M059J (cell line): ENCODE measurements around the gene ATP7B. TPM values are rescaled to one million over a fixed set of nuclear protein-coding genes. Genes with fewer than 3 reads are reported as not detected.
"Not testable (repeated sequence)": the region's sequence is repeated elsewhere in the genome, so short reads cannot be mapped to it uniquely, and the experiment has no call there.

Source experiments
- DNase-seq: peaks from one replicate; pipeline ENCODE4 v3.0.0-alpha.2; 2012; ENCODE audit warnings: low read depth
- total RNA-seq: library from RNA; depleted of rRNA; stranded (reverse); fragments of >200 nt; shearing (Covaris generic); gene quantifications from 2 replicates; pipeline ENCODE4 v1.2.3, GENCODE V29; 2014

Gene ATP7B
- total RNA-seq, 1 experiment from 2014 or later: 0.94 TPM

GRCh38 chr13:51922771-51923480 is 88.3 kb downstream of the ATP7B start:
- no peak for DNase-seq

- peak; percentile 2 for DNase-seq
Measured at GRCh38 chr13:51921790-51922740, 89.2 kb downstream of the ATP7B start.

GRCh38 chr13:51920786-51921185 is 90.5 kb downstream of the ATP7B start:
- DNase-seq: no peak

- DNase-seq: no peak
Measured at GRCh38 chr13:51920267-51920666, 91.0 kb downstream of the ATP7B start.

- no peak for DNase-seq
Measured at GRCh38 chr13:51919531-51919930, 91.7 kb downstream of the ATP7B start.

- no peak for DNase-seq
Measured at GRCh38 chr13:51916962-51917361, 94.3 kb downstream of the ATP7B start.

GRCh38 chr13:51916051-51916818 is 95.0 kb downstream of the ATP7B start:
- no peak for DNase-seq

GRCh38 chr13:51914137-51914493 is 97.1 kb downstream of the ATP7B start:
- no peak for DNase-seq

- DNase-seq: no peak
Measured at GRCh38 chr13:51913421-51914136, 97.7 kb downstream of the ATP7B start.

GRCh38 chr13:51912511-51913225 is 98.6 kb downstream of the ATP7B start:
- DNase-seq: no peak

GRCh38 chr13:51912091-51912490 is 99.2 kb downstream of the ATP7B start:
- peak; percentile 8 for DNase-seq

- no peak for DNase-seq
Measured at GRCh38 chr13:51910508-51910907, 100.7 kb downstream of the ATP7B start.

GRCh38 chr13:51909265-51909664 is 102.0 kb downstream of the ATP7B start:
- not testable (repeated sequence) for DNase-seq

- no peak for DNase-seq
Measured at GRCh38 chr13:51907040-51907732, 104.1 kb downstream of the ATP7B start.

- DNase-seq: peak; percentile 8
Measured at GRCh38 chr13:51906581-51906980, 104.7 kb downstream of the ATP7B start.

- no peak for DNase-seq
Measured at GRCh38 chr13:51905787-51906186, 105.5 kb downstream of the ATP7B start.

- no peak for DNase-seq
Measured at GRCh38 chr13:51902776-51903175, 108.5 kb downstream of the ATP7B start.

GRCh38 chr13:51900471-51900870 is 110.8 kb downstream of the ATP7B start:
- DNase-seq: no peak

GRCh38 chr13:51895906-51896888 is 115.1 kb downstream of the ATP7B start:
- peak; percentile 31 for DNase-seq
